Naive thymus-derived CD8-positive, alpha-beta T cell (primary cell): ENCODE data around the gene C5orf22. TPM values are rescaled to one million over a fixed set of nuclear protein-coding genes. Genes with fewer than 3 reads are reported as not detected.
"Not testable (repeated sequence)": the region's sequence is repeated elsewhere in the genome, so short reads cannot be mapped to it uniquely, and the experiment has no call there.

Experiments
- ATAC-seq, 2 donors: fragments of 150-1000 bp; cut with Tn5 transposase in 1 of 2; sonication (Bioruptor Pico), chemical (Tn5 transposase) in 1 of 2; 1 replicate in 1 of 2; 2 replicates in 1 of 2; pipeline ENCODE4 v1.10.0; 2021; ENCODE audit warnings: mild to moderate bottlenecking in 2 of 2, moderate library complexity in 2 of 2
- POLR2A ChIA-PET: fragments of 350-600 bp; sonication (Branson Sonifier 250); formaldehyde crosslinking; loops from one replicate; lab custom pipeline; 2021; ENCODE audit warnings: antibody characterized with exemption; lab: Charles Lee
- DNase-seq, 10 donors: peaks; one replicate each; pipeline versions ENCODE4 v3.0.0 to v3.0.0-alpha.2; 2020 to 2022
- H3K27ac Mint-ChIP-seq, 10 donors: one replicate each; pipeline ENCODE4 v1.8.0; 2020 to 2022; ENCODE audit warnings: mild to moderate bottlenecking in 10 of 10, mixed read lengths in 10 of 10, moderate library complexity in 4 of 10, inconsistent platforms in 1 of 10
- H3K27me3 Mint-ChIP-seq, 5 donors: one replicate each; pipeline ENCODE4 v1.8.0; 2021 to 2022; ENCODE audit warnings: mixed read lengths in 5 of 5
- H3K36me3 Mint-ChIP-seq, 3 donors: one replicate each; pipeline ENCODE4 v1.8.0; 2020 to 2022; ENCODE audit warnings: mixed read lengths in 3 of 3, mild to moderate bottlenecking in 2 of 3, inconsistent platforms in 1 of 3
- H3K4me1 Mint-ChIP-seq, 4 donors: one replicate each; pipeline ENCODE4 v1.8.0; 2021 to 2022; ENCODE audit warnings: mixed read lengths in 4 of 4
- H3K4me3 Mint-ChIP-seq, 10 donors: one replicate each; pipeline ENCODE4 v1.8.0; 2020 to 2022; ENCODE audit warnings: mild to moderate bottlenecking in 10 of 10, mixed read lengths in 10 of 10, moderate library complexity in 6 of 10, inconsistent platforms in 1 of 10
- H3K9me3 Mint-ChIP-seq, 9 donors: one replicate each; pipeline ENCODE4 v1.8.0; 2020 to 2022; ENCODE audit warnings: mixed read lengths in 9 of 9, mild to moderate bottlenecking in 3 of 9, inconsistent platforms in 1 of 9, moderate library complexity in 1 of 9
- polyA plus RNA-seq, 3 donors: library from polyadenylated mRNA; unstranded; fragments of 300-500 nt; fragmentation: Illumina TruSeq; gene quantifications; one replicate each; pipeline ENCODE4 v1.2.3, GENCODE V29; 2021
- total RNA-seq, 8 experiments: library from RNA in 2 of 8; stranded (reverse) in 2 of 8; gene quantifications; one replicate each; pipeline ENCODE4 v1.2.3 and lab custom pipeline; 2021 to 2026

C5orf22 gene
- total and polyA plus RNA-seq, 5 experiments from 2014 or later, result 15.9 to 35.7 (median 17.1) TPM

- H3K27me3 Mint-ChIP-seq, result no peaks in the 10 kb centered on the region
- no peak for ATAC-seq
- peaks cover 9 to 29% (median 16%) of the 10 kb centered on the region in 3 donors for H3K36me3 Mint-ChIP-seq
- H3K4me1 Mint-ChIP-seq, result no peaks in the 10 kb centered on the region
- H3K4me3 Mint-ChIP-seq, result no peak overlapping the region
- H3K27ac Mint-ChIP-seq, result no peak overlapping the region
- no peak for DNase-seq
- POLR2A ChIA-PET, result no interaction called here
- H3K9me3 Mint-ChIP-seq, result peaks cover 0 to 2% (median 0%) of the 10 kb centered on the region in 9 donors
Observed at GRCh38 chr5:31559942-31560341, 27.8 kb downstream of the C5orf22 start.

- H3K9me3 Mint-ChIP-seq, result peaks cover 0 to 8% (median 2%) of the 10 kb centered on the region in 9 donors
- no peak overlapping the region for H3K4me3 Mint-ChIP-seq
- no peaks in the 10 kb centered on the region for H3K4me1 Mint-ChIP-seq
- no peak for ATAC-seq
- no peak for DNase-seq
- peaks cover 8 to 12% (median 11%) of the 10 kb centered on the region in 3 donors for H3K36me3 Mint-ChIP-seq
- no peak overlapping the region for H3K27ac Mint-ChIP-seq
- POLR2A ChIA-PET, result no interaction called here
- peaks cover 0 to 15% (median 3%) of the 10 kb centered on the region in 5 donors for H3K27me3 Mint-ChIP-seq
Observed at GRCh38 chr5:31561946-31562345, 29.8 kb downstream of the C5orf22 start.

- DNase-seq, result no peak
- H3K4me3 Mint-ChIP-seq, result no peak overlapping the region
- peaks cover 0 to 8% (median 2%) of the 10 kb centered on the region in 9 donors for H3K9me3 Mint-ChIP-seq
- POLR2A ChIA-PET, result no interaction called here
- peaks cover 1 to 8% (median 7%) of the 10 kb centered on the region in 3 donors for H3K36me3 Mint-ChIP-seq
- ATAC-seq, result no peak
- H3K27me3 Mint-ChIP-seq, result peaks cover 0 to 15% (median 5%) of the 10 kb centered on the region in 5 donors
- H3K27ac Mint-ChIP-seq, result no peak overlapping the region
- H3K4me1 Mint-ChIP-seq, result no peaks in the 10 kb centered on the region
Observed at GRCh38 chr5:31563216-31563615, 31.1 kb downstream of the C5orf22 start.

- ATAC-seq, H3K9me3 Mint-ChIP-seq, H3K4me3 Mint-ChIP-seq, H3K4me1 Mint-ChIP-seq, H3K27ac Mint-ChIP-seq, POLR2A ChIA-PET, DNase-seq, H3K36me3 Mint-ChIP-seq: not testable (repeated sequence)
- peaks cover 2 to 15% (median 6%) of the 10 kb centered on the region in 5 donors for H3K27me3 Mint-ChIP-seq
Observed at GRCh38 chr5:31566362-31566761, 34.3 kb downstream of the C5orf22 start.

- peaks cover 0 to 8% (median 2%) of the 10 kb centered on the region in 9 donors for H3K9me3 Mint-ChIP-seq
- POLR2A ChIA-PET, result no interaction called here
Observed at GRCh38 chr5:31568302-31568835, 36.3 kb downstream of the C5orf22 start.

GRCh38 chr5:31569068-31569467 lies 37.0 kb downstream of the C5orf22 start:
- Mint-ChIP-seq H3K27me3 (peaks cover 5 to 27% (median 6%) of the 10 kb centered on the region in 5 donors), H3K4me3 (no peak overlapping the region), H3K9me3 (peaks cover 0 to 8% (median 2%) of the 10 kb centered on the region in 9 donors), H3K4me1 (no peaks in the 10 kb centered on the region), H3K36me3 (peaks cover 0 to 8% (median 7%) of the 10 kb centered on the region in 3 donors), H3K27ac (no peak overlapping the region)
- DNase-seq (no peak), ATAC-seq (no peak)
- POLR2A ChIA-PET, result no interaction called here

More at GRCh38 chr5:31568302-31568835, 36.3 kb downstream of the C5orf22 start:
- ATAC-seq, result no peak
- Mint-ChIP-seq H3K4me1 (no peaks in the 10 kb centered on the region), H3K27me3 (peaks cover 5 to 25% (median 6%) of the 10 kb centered on the region in 5 donors), H3K4me3 (no peak overlapping the region), H3K36me3 (peaks cover 0 to 8% (median 7%) of the 10 kb centered on the region in 3 donors), H3K27ac (no peak overlapping the region)
- DNase-seq, result no peak

- POLR2A ChIA-PET, result no interaction called here
- H3K9me3 Mint-ChIP-seq, result no peaks in the 10 kb centered on the region
Observed at GRCh38 chr5:31573494-31574142, 41.5 kb downstream of the C5orf22 start.

GRCh38 chr5:31574772-31575171 lies 42.7 kb downstream of the C5orf22 start:
- no peak overlapping the region for H3K27ac Mint-ChIP-seq
- H3K27me3 Mint-ChIP-seq, result peaks cover 4 to 21% (median 12%) of the 10 kb centered on the region in 5 donors
- ATAC-seq, result no peak
- H3K4me3 Mint-ChIP-seq, result no peak overlapping the region
- no peaks in the 10 kb centered on the region for H3K9me3 Mint-ChIP-seq
- H3K4me1 Mint-ChIP-seq, result no peaks in the 10 kb centered on the region
- DNase-seq, result no peak
- POLR2A ChIA-PET, result interaction anchor here (0.7 kb wide), 1 partner anchor 11 kb away, joined by 5 read pairs; no protein-coding TSS in a partner anchor
- no peaks in the 10 kb centered on the region for H3K36me3 Mint-ChIP-seq

More at GRCh38 chr5:31573494-31574142, 41.5 kb downstream of the C5orf22 start:
- ATAC-seq, result no peak
- DNase-seq, result no peak
- Mint-ChIP-seq H3K27ac (no peak overlapping the region), H3K27me3 (peaks cover 4 to 21% (median 12%) of the 10 kb centered on the region in 5 donors), H3K4me1 (no peaks in the 10 kb centered on the region), H3K36me3 (no peaks in the 10 kb centered on the region), H3K4me3 (no peak overlapping the region)

GRCh38 chr5:31577438-31577837 lies 45.3 kb downstream of the C5orf22 start:
- peaks cover 9 to 17% (median 13%) of the 10 kb centered on the region in 5 donors for H3K27me3 Mint-ChIP-seq
- H3K9me3 Mint-ChIP-seq, result no peaks in the 10 kb centered on the region
- no peak overlapping the region for H3K4me3 Mint-ChIP-seq
- ATAC-seq (no peak), DNase-seq (no peak)
- H3K4me1 Mint-ChIP-seq, result no peaks in the 10 kb centered on the region
- peak overlapping the region in 1 of 10 donors; percentile 2 for H3K27ac Mint-ChIP-seq
- POLR2A ChIA-PET, result no interaction called here
- no peaks in the 10 kb centered on the region for H3K36me3 Mint-ChIP-seq

- ATAC-seq (no peak), DNase-seq (no peak)
- H3K36me3 Mint-ChIP-seq, result no peaks in the 10 kb centered on the region
- H3K4me1 Mint-ChIP-seq, result no peaks in the 10 kb centered on the region
- no peaks in the 10 kb centered on the region for H3K9me3 Mint-ChIP-seq
- H3K4me3 Mint-ChIP-seq, result no peak overlapping the region
- POLR2A ChIA-PET, result interaction anchor here (0.6 kb wide), 1 partner anchor 18 kb away, joined by 4 read pairs; no protein-coding TSS in a partner anchor
- H3K27me3 Mint-ChIP-seq, result peaks cover 11 to 22% (median 13%) of the 10 kb centered on the region in 5 donors
- no peak overlapping the region for H3K27ac Mint-ChIP-seq
Observed at GRCh38 chr5:31579558-31579957, 47.5 kb downstream of the C5orf22 start.

- H3K4me3 Mint-ChIP-seq, result no peak overlapping the region
- no peaks in the 10 kb centered on the region for H3K36me3 Mint-ChIP-seq
- POLR2A ChIA-PET, result no interaction called here
- H3K9me3 Mint-ChIP-seq, result peaks cover 0 to 3% (median 0%) of the 10 kb centered on the region in 9 donors
- peaks cover 12 to 25% (median 15%) of the 10 kb centered on the region in 5 donors for H3K27me3 Mint-ChIP-seq
- ATAC-seq (no peak), DNase-seq (peak in 5 of 10 donors; percentile 5 to 46 (median 22))
- H3K4me1 Mint-ChIP-seq, result no peaks in the 10 kb centered on the region
- H3K27ac Mint-ChIP-seq, result no peak overlapping the region
Observed at GRCh38 chr5:31581498-31582099, 49.5 kb downstream of the C5orf22 start.

- Mint-ChIP-seq H3K4me3 (no peak overlapping the region), H3K9me3 (peaks cover 0 to 3% (median 0%) of the 10 kb centered on the region in 9 donors), H3K27me3 (peaks cover 9 to 20% (median 15%) of the 10 kb centered on the region in 5 donors), H3K36me3 (no peaks in the 10 kb centered on the region), H3K27ac (peak overlapping the region in 1 of 10 donors; percentile 40), H3K4me1 (no peaks in the 10 kb centered on the region)
- ATAC-seq, result no peak
- DNase-seq, result no peak
- POLR2A ChIA-PET, result no interaction called here
Observed at GRCh38 chr5:31583129-31583528, 51.0 kb downstream of the C5orf22 start.
